ENCODE measurements around the gene DIO3. TPM values are rescaled to one million over a fixed set of nuclear protein-coding genes. Genes with fewer than 3 reads are reported as not detected.

Gene DIO3
- total RNA-seq, 1 donor from 2014 or later = not detected

DNA sequence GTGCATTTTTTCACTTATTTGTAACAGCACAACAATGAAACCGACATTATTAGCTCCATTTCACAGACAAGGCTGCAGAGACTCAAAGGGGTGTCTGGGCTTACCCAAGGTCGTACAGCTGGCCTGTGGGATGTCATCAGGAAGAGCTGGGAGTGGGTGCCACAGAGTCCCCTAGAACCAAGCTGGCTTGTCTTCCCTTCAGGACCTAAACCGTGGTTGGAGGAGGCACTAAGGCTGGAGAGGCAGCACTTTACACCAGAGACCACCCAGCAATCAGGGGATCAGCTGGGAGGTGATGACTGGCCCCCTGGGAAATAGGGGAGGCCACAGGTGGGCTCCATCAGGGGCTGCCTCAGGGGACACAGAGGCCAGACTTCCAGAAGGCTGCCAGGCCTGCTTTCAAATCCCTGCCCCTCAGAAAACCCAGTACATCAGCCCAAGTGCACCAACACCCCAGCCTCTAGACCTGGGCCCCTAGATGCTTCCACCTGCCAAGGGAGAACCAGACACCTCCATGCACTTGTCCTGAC is 28.3 kb downstream of the DIO3 start:
- ATAC-seq (ENCODE audit: low read depth) = no peak
- POLR2A ChIA-PET = no interaction called here
- TF ChIP-seq, protein P1, sequence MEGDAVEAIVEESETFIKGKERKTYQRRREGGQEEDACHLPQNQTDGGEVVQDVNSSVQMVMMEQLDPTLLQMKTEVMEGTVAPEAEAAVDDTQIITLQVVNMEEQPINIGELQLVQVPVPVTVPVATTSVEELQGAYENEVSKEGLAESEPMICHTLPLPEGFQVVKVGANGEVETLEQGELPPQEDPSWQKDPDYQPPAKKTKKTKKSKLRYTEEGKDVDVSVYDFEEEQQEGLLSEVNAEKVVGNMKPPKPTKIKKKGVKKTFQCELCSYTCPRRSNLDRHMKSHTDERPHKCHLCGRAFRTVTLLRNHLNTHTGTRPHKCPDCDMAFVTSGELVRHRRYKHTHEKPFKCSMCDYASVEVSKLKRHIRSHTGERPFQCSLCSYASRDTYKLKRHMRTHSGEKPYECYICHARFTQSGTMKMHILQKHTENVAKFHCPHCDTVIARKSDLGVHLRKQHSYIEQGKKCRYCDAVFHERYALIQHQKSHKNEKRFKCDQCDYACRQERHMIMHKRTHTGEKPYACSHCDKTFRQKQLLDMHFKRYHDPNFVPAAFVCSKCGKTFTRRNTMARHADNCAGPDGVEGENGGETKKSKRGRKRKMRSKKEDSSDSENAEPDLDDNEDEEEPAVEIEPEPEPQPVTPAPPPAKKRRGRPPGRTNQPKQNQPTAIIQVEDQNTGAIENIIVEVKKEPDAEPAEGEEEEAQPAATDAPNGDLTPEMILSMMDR (IDR thresholded peaks at IDR 0.05) = no peak
- H3K36me3 Mint-ChIP-seq (ENCODE audit: low read depth) = no peaks in the 10 kb centered on the region
- H3K27me3 Mint-ChIP-seq = no peaks in the 10 kb centered on the region
- no peak for DNase-seq
- peaks cover 4% of the 10 kb centered on the region for H3K9me3 Mint-ChIP-seq
- intact Hi-C loops (cut with micrococcal nuclease) = no loop called here
- no peak overlapping the region for H3K4me3 Mint-ChIP-seq
- no peak overlapping the region for H3K27ac Mint-ChIP-seq
- CTCF ChIA-PET = no interaction called here
- H3K4me1 Mint-ChIP-seq = no peaks in the 10 kb centered on the region

DNA sequence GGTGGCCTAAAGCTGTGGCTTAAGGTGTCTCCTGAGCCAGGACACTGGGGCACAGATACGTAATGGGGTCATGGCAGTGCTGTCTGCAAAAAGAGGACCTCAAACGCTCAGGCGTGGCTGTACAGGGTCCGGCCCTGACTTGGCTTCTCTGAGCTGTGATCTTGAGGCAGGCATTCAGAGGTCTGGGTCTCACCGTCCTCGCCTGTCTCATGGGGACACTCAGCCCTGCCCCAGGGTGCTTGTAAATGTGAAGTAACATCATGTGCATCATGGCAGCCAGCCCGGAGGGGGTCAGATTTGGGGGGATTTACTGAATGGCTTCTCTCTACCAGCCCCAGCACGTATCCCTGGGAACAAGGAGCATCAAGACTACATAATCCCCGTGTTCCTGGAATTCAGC is 28.8 kb downstream of the DIO3 start:
- H3K4me1 Mint-ChIP-seq = no peaks in the 10 kb centered on the region
- H3K36me3 Mint-ChIP-seq (ENCODE audit: low read depth) = no peaks in the 10 kb centered on the region
- peaks cover 8% of the 10 kb centered on the region for H3K9me3 Mint-ChIP-seq
- ATAC-seq (ENCODE audit: low read depth) (no peak), DNase-seq (no peak)
- ChIA-PET CTCF (no interaction called here), POLR2A (no interaction called here)
- no peak overlapping the region for H3K4me3 Mint-ChIP-seq
- intact Hi-C loops (cut with micrococcal nuclease) = no loop called here
- H3K27ac Mint-ChIP-seq = no peak overlapping the region
- H3K27me3 Mint-ChIP-seq = no peaks in the 10 kb centered on the region
- TF ChIP-seq, protein P1 (IDR thresholded peaks at IDR 0.05) = no peak

GRCh38 chr14:101590616-101591015 is 29.3 kb downstream of the DIO3 start:
- ChIA-PET POLR2A (no interaction called here), CTCF (no interaction called here)
- ATAC-seq (ENCODE audit: low read depth) (no peak), DNase-seq (no peak)
- Mint-ChIP-seq H3K9me3 (peaks cover 9% of the 10 kb centered on the region), H3K4me3 (no peak overlapping the region), H3K27ac (no peak overlapping the region), H3K4me1 (peaks cover 2% of the 10 kb centered on the region), H3K27me3 (no peaks in the 10 kb centered on the region), H3K36me3 (ENCODE audit: low read depth) (no peaks in the 10 kb centered on the region)
- intact Hi-C loops (cut with micrococcal nuclease) = no loop called here
- TF ChIP-seq, protein P1 (IDR thresholded peaks at IDR 0.05) = no peak

GRCh38 chr14:101591121-101591520 is 29.8 kb downstream of the DIO3 start:
- ATAC-seq (ENCODE audit: low read depth) = no peak
- H3K27me3 Mint-ChIP-seq = no peaks in the 10 kb centered on the region
- POLR2A ChIA-PET = no interaction called here
- no peak for DNase-seq
- peaks cover 9% of the 10 kb centered on the region for H3K9me3 Mint-ChIP-seq
- TF ChIP-seq, protein P1 (IDR thresholded peaks at IDR 0.05) = no peak
- H3K4me1 Mint-ChIP-seq = peaks cover 7% of the 10 kb centered on the region
- H3K36me3 Mint-ChIP-seq (ENCODE audit: low read depth) = no peaks in the 10 kb centered on the region
- CTCF ChIA-PET = no interaction called here
- H3K27ac Mint-ChIP-seq = no peak overlapping the region
- H3K4me3 Mint-ChIP-seq = no peak overlapping the region
- intact Hi-C loops (cut with micrococcal nuclease) = no loop called here

- no peak for ATAC-seq (ENCODE audit: low read depth)
- ChIA-PET CTCF (no interaction called here), POLR2A (no interaction called here)
- intact Hi-C loops (cut with micrococcal nuclease) = no loop called here
- TF ChIP-seq, protein P1 (IDR thresholded peaks at IDR 0.05) = no peak
- Mint-ChIP-seq H3K4me1 (peaks cover 12% of the 10 kb centered on the region), H3K9me3 (peaks cover 9% of the 10 kb centered on the region), H3K27me3 (no peaks in the 10 kb centered on the region), H3K4me3 (no peak overlapping the region), H3K27ac (no peak overlapping the region), H3K36me3 (ENCODE audit: low read depth) (no peaks in the 10 kb centered on the region)
- no peak for DNase-seq
These were observed 30.3 kb downstream of the DIO3 start for GRCh38 chr14:101591582-101591981.
